NCI-H345 treated with DMSO at 0.1 percent for 48 hours (cell line): ENCODE results near the gene PLXDC2.

Experiments used
- DNase-seq: peaks from one replicate; lab custom pipeline; 2025; ENCODE audit not compliant: unreplicated experiment; lab: John Stamatoyannopoulos, UW

Gene PLXDC2

DNA sequence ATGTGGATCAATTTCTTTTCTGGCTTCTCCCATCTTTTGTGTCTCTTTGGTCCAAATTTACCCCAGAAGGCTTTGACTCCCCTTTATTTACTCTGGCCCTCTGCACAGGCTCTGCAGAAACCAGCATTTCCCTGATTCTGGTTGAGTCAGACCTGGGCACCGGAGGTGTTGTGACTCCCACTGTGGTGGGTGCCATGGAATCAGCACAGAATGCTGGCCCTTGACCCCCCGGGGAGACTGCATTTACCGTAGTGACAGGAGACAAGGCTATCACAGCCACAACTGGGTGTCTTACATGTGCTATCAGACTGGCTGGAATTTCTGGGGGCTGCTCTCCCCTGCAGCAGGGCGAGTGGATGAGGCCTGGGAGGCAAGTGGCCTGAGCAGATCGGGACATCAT is 37.6 kb downstream of the PLXDC2 start:
- no peak for DNase-seq

DNA sequence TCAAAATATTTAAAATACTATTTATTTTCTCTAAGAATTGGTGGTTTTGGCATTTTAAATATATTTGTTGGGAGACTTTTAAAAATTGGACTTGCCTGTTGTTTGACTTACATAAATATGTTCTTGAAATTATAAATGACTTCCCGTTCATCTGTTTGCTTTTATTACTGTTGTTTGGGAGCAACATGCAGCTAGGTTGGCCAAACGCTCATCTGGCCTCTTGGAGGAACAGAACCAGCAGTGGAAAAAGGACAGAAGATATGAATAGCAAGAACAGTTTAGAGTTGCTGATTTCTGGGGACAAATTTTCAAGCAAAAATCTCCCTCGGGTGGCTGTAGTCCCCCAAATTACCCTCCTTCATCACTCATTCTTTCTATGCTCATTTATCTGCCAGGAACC is 41.6 kb downstream of the PLXDC2 start:
- no peak for DNase-seq

- DNase-seq: no peak
These were observed 43.9 kb downstream of the PLXDC2 start for GRCh38 chr10:19860107-19860506.

GRCh38 chr10:19862811-19863515 is 46.7 kb downstream of the PLXDC2 start:
- DNase-seq: no peak

DNA sequence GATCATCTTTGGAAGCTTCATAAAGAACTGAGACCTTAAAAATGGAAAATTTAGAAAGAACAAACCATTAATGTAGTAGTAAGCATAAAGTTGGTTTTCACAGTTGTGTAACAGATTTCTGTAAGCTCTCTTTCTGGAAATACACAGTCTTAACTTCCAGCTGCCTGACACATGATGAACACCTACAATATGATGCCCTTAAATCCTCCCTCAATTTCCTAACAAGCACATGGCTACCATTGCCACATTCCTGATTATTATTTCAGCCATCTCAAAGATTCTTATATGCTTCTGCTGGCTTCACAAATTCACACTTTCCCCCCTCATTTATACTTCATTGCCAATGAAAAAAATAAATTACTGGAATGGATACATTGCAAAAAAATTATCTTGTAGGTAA is 49.4 kb downstream of the PLXDC2 start:
- DNase-seq: no peak

GRCh38 chr10:19869370-19869769 is 53.1 kb downstream of the PLXDC2 start:
- DNase-seq: no peak

GRCh38 chr10:19872504-19873271 is 56.5 kb downstream of the PLXDC2 start:
- no peak for DNase-seq

GRCh38 chr10:19874190-19874589 is 58.0 kb downstream of the PLXDC2 start:
- no peak for DNase-seq

GRCh38 chr10:19874791-19875190 is 58.6 kb downstream of the PLXDC2 start:
- no peak for DNase-seq

DNA sequence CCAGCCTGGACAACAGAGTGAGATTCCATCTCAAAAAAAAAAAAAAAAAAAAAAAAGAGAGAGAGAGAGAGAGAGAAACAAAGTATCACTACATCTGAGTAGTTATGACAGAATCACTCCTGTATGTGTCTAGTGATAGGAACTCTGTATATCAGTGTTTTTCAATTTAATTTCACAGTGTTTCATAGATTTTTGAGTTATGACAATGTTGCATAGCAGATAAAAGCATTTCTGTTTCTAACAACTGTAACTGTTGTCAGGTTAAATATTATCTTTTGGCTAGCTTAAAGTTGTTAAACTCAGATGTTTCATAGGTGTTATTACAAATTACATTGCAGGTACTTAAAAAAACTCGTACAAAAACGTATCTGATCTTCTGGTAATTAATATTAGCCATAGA is 60.3 kb downstream of the PLXDC2 start:
- DNase-seq: no peak

DNA sequence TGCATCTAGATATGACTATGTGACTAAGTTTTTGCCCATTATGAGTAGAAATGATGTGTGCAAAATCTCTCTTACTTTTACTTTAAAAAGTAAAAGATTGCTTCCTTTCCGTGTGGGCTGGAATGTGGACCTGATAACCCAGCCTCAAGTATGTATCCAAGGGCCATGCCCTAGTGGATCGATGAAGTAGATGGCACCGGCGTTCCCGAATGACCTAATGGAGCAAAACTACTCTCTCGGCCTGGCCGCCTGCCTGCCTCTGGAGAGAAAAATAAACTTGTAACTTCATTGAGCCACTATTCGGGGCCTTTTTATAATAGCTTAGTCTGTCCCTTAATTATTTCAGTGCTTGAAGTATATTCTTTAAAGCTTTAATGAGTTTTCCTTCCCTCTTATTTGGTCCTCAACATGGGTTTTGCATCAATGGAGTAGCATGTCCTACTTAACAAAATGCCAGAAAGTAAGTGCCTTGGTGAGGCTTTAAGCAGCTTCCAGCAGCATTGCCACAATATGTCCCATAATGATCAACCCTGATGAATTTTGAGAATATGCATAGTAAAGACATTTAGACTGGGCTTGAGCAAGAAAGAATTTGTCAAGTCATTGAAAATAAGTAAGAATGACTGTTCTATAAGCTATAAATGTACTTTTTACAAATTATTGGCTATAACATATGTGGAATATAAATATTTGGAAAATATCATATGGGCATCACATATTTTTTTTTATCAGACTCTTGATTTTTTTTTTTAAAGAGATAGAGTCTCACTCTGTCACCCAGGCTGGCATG is 61.4 kb downstream of the PLXDC2 start:
- DNase-seq: no peak

DNA sequence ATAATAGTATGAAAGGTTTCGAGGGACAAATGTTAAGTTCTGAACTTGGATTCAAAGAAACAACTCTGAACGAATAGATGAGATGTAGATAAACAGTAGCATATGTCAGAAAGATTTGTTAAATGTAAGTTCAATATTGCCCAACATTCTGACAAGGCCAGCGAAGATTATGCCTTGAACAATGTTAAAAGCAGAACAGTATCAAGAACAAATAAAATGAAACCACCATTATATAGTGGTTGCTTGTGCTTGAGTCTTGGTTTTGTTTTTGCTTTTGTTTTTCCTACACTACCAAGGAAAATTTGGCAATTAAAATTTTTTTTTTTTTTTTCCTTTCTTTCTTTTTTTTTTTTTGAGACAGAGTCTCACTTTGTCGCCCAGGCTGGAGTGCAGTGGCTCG is 66.4 kb downstream of the PLXDC2 start:
- no peak for DNase-seq

GRCh38 chr10:19888061-19888660 is 71.9 kb downstream of the PLXDC2 start:
- DNase-seq: no peak

GRCh38 chr10:19889256-19889655 is 73.0 kb downstream of the PLXDC2 start:
- DNase-seq: no peak

DNA sequence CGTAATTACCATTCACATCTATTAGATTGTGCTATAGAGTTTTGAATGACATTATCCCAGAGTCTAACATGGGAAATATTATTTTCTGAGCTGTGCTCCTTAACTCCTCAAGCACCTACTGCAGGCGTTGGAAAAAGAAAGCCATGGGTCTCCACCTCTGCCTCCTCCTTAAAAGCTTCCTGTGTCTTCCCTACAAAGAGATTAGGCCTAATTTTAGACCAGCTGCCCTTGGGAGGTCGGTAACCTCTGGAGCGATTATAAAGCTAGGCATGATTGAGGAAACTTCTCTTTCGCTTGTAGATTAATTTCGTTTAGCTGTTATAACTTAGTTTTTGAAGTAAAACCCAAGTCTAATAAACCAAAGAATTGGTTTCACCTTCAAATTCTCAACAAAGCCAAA is 75.2 kb downstream of the PLXDC2 start:
- DNase-seq: no peak

- no peak for DNase-seq
These were observed 76.0 kb downstream of the PLXDC2 start for GRCh38 chr10:19892270-19892669.

DNA sequence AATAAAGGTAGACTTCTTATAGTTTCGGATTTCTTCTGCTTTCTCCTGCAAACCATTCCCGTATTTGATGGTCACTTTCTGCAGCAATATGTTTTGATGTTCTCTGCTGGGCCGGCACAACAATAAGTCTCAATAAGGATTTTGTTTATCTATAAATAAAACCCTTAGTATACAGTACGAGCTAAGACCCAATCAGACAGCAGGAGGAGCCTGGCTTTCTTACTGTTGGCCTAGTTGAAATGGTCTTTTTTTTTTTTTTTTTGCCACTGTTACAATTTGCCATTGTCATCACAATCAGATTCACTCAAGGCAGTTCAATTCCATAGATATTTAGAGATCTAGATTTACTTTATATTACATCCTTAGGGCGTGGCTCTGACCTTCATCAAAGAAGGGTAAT is 76.4 kb downstream of the PLXDC2 start:
- no peak for DNase-seq

DNA sequence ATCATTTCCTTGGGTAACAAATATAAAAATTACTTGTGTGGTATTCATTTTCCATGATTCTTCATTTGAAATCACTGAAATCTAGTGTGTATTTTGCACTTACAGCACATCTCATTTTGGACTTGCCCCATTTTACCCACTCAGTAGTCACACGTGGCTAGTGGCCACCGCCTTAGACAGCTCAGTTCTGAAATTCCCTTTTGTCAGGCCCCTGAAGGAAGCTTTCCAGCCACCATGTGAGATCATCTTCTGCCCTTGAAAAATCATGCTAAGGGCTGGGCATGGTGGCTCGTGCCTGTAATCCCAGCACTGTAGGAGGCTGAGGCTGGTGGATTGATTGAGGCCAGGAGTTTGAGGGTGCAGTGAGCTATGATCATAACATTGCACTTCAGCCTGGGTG is 79.3 kb downstream of the PLXDC2 start:
- DNase-seq: no peak

- no peak for DNase-seq
These were observed 86.2 kb downstream of the PLXDC2 start for GRCh38 chr10:19902456-19902855.

GRCh38 chr10:19904202-19904661 is 88.0 kb downstream of the PLXDC2 start:
- DNase-seq: no peak

DNA sequence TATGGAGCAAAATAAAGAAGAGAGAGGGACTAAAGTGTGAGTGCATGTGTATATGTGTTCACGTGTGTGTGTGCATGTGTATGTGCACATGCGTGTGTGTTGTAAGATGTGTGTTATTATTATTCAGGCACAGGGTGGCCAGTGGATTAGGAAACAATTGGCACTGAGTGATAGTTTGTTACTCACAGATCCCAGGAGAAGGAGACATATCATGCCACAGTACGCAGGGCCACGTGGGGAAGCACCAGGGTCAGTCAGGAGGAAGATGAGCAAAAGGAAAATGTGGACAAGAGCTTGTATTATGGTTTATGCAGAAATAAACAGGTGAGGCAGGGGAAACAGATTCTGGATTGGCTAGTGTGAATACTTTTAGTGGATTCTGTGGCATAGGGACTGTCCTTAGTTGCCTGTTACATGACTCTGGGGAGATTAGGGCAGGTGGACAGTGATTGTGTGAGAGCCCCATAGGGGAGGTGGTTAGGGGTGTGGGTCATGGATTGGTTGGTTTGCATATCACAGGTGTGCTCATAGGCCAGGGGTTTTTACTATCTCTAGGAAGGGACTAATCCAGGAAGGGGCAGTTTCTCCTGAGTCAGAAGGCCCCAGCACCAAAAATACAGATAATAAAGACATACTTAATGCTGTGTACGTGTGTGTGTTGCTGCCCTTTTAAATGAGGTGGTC is 90.0 kb downstream of the PLXDC2 start:
- DNase-seq: no peak
